Measurements from ENCODE around the gene LBHD2. TPM values are rescaled to one million over a fixed set of nuclear protein-coding genes. Genes with fewer than 3 reads are reported as not detected.

LBHD2 gene
- total and polyA plus RNA-seq, 2 of the 13 experiments (the other 11 are each of a cell fraction or from before 2014, with no cell fraction given) = 0.67 to 1.00 TPM

- TF ChIP-seq GMEB1 (CRISPR knock-in tag; IDR thresholded peaks at IDR 0.05; ENCODE audit: borderline replicate concordance) (no peak), IKZF1 (IDR thresholded peaks at IDR 0.05) (no peak), CCDC6 (CRISPR knock-in tag; IDR thresholded peaks at IDR 0.05) (peak; percentile 11; the same call in 1 of the 2 replicates), STAG1 (CRISPR knock-in tag; IDR thresholded peaks at IDR 0.05) (peak; percentile 47), HMGXB3 (CRISPR knock-in tag; IDR thresholded peaks at IDR 0.05; ENCODE audit: borderline replicate concordance) (no peak), SUZ12 (IDR thresholded peaks at IDR 0.05; ENCODE audit: low read depth, low read length) (no peak), RFX3 (CRISPR knock-in tag; IDR thresholded peaks at IDR 0.05) (no peak), HMGA1 (CRISPR knock-in tag; conservative IDR thresholded peaks at IDR 0.05) (no peak), TRIM24 (CRISPR knock-in tag; IDR thresholded peaks at IDR 0.05) (no peak), POGK (CRISPR knock-in tag; conservative IDR thresholded peaks at IDR 0.05) (no peak), ZNF563 (CRISPR knock-in tag; IDR thresholded peaks at IDR 0.05) (no peak)
- TF ChIP-seq, protein P1, sequence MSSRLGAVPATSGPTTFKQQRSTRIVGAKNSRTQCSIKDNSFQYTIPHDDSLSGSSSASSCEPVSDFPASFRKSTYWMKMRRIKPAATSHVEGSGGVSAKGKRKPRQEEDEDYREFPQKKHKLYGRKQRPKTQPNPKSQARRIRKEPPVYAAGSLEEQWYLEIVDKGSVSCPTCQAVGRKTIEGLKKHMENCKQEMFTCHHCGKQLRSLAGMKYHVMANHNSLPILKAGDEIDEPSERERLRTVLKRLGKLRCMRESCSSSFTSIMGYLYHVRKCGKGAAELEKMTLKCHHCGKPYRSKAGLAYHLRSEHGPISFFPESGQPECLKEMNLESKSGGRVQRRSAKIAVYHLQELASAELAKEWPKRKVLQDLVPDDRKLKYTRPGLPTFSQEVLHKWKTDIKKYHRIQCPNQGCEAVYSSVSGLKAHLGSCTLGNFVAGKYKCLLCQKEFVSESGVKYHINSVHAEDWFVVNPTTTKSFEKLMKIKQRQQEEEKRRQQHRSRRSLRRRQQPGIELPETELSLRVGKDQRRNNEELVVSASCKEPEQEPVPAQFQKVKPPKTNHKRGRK (CRISPR knock-in tag; IDR thresholded peaks at IDR 0.05) = no peak
- TF ChIP-seq, protein P2, sequence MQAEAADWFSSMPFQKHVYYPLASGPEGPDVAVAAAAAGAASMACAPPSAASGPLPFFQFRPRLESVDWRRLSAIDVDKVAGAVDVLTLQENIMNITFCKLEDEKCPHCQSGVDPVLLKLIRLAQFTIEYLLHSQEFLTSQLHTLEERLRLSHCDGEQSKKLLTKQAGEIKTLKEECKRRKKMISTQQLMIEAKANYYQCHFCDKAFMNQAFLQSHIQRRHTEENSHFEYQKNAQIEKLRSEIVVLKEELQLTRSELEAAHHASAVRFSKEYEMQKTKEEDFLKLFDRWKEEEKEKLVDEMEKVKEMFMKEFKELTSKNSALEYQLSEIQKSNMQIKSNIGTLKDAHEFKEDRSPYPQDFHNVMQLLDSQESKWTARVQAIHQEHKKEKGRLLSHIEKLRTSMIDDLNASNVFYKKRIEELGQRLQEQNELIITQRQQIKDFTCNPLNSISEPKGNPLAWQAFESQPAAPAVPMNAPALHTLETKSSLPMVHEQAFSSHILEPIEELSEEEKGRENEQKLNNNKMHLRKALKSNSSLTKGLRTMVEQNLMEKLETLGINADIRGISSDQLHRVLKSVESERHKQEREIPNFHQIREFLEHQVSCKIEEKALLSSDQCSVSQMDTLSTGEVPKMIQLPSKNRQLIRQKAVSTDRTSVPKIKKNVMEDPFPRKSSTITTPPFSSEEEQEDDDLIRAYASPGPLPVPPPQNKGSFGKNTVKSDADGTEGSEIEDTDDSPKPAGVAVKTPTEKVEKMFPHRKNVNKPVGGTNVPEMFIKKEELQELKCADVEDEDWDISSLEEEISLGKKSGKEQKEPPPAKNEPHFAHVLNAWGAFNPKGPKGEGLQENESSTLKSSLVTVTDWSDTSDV (CRISPR knock-in tag; IDR thresholded peaks at IDR 0.05) = no peak
- TF ChIP-seq, protein P3, sequence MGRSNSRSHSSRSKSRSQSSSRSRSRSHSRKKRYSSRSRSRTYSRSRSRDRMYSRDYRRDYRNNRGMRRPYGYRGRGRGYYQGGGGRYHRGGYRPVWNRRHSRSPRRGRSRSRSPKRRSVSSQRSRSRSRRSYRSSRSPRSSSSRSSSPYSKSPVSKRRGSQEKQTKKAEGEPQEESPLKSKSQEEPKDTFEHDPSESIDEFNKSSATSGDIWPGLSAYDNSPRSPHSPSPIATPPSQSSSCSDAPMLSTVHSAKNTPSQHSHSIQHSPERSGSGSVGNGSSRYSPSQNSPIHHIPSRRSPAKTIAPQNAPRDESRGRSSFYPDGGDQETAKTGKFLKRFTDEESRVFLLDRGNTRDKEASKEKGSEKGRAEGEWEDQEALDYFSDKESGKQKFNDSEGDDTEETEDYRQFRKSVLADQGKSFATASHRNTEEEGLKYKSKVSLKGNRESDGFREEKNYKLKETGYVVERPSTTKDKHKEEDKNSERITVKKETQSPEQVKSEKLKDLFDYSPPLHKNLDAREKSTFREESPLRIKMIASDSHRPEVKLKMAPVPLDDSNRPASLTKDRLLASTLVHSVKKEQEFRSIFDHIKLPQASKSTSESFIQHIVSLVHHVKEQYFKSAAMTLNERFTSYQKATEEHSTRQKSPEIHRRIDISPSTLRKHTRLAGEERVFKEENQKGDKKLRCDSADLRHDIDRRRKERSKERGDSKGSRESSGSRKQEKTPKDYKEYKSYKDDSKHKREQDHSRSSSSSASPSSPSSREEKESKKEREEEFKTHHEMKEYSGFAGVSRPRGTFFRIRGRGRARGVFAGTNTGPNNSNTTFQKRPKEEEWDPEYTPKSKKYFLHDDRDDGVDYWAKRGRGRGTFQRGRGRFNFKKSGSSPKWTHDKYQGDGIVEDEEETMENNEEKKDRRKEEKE (IDR thresholded peaks at IDR 0.05) = no peak
These were observed 42.9 kb downstream of the LBHD2 start (continued) for GRCh38 chr14:103126873-103127304.
